PFSK-1 (cell line): Measurements from ENCODE around the gene FAM184B.

Experiments
- FOXP2 ChIP-seq: optimal IDR thresholded peaks from 2 replicates; pipeline ENCODE3; 2011; ENCODE audit warnings: borderline replicate concordance, control low read depth, inconsistent platforms; ENCODE audit not compliant: insufficient read depth; ENCODE audit errors: extremely low read length, extremely low read depth
- POLR2AphosphoS5 ChIP-seq: IDR thresholded peaks from 2 replicates; pipeline ENCODE4 v1.6.1; 2012; ENCODE audit warnings: low read depth, mild to moderate bottlenecking, control low read depth, low read length, moderate library complexity
- SIN3A ChIP-seq: IDR thresholded peaks from 2 replicates; pipeline ENCODE4 v1.6.1; 2012; ENCODE audit warnings: mild to moderate bottlenecking, low read length, moderate library complexity, borderline replicate concordance; ENCODE audit not compliant: insufficient read depth
- TAF1 ChIP-seq: IDR thresholded peaks from 2 replicates; pipeline ENCODE4 v1.6.1; 2012; ENCODE audit warnings: low read length, control low read depth, borderline replicate concordance; ENCODE audit not compliant: insufficient read depth
- TF ChIP-seq, protein P1 (sequence below), 2 experiments: IDR thresholded peaks; 2 replicates each; pipeline versions ENCODE4 v1.6.1 to v1.8.0; 2011 to 2012; ENCODE audit warnings: low read depth in 2 of 2, low read length in 2 of 2, control low read depth in 1 of 2, inconsistent platforms in 1 of 2, mild to moderate bottlenecking in 1 of 2, moderate library complexity in 1 of 2; ENCODE audit not compliant: insufficient read depth in 1 of 2

FAM184B gene

DNA sequence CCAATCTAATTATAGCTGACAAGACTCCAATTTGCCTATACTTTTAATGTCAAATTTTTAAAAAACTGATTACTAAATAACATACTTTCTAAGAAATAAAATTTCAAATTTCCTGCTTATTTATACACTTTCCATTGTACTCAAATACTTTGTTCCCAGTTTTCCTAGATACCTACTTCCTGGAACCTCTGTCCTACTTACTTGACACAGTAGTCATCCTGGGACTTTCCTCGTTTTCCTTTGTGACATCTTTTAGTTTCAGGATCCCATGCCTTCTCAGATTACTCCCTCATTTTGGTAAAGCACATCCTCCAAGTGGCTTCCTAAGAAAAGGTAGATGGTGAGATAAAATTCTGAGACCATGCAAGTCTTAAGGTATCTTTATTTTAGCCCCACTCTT, 13.3 kb upstream of the FAM184B start:
- TF ChIP-seq POLR2AphosphoS5 (no peak), SIN3A (no peak), FOXP2 (no peak), TAF1 (no peak)
- TF ChIP-seq, protein P1, sequence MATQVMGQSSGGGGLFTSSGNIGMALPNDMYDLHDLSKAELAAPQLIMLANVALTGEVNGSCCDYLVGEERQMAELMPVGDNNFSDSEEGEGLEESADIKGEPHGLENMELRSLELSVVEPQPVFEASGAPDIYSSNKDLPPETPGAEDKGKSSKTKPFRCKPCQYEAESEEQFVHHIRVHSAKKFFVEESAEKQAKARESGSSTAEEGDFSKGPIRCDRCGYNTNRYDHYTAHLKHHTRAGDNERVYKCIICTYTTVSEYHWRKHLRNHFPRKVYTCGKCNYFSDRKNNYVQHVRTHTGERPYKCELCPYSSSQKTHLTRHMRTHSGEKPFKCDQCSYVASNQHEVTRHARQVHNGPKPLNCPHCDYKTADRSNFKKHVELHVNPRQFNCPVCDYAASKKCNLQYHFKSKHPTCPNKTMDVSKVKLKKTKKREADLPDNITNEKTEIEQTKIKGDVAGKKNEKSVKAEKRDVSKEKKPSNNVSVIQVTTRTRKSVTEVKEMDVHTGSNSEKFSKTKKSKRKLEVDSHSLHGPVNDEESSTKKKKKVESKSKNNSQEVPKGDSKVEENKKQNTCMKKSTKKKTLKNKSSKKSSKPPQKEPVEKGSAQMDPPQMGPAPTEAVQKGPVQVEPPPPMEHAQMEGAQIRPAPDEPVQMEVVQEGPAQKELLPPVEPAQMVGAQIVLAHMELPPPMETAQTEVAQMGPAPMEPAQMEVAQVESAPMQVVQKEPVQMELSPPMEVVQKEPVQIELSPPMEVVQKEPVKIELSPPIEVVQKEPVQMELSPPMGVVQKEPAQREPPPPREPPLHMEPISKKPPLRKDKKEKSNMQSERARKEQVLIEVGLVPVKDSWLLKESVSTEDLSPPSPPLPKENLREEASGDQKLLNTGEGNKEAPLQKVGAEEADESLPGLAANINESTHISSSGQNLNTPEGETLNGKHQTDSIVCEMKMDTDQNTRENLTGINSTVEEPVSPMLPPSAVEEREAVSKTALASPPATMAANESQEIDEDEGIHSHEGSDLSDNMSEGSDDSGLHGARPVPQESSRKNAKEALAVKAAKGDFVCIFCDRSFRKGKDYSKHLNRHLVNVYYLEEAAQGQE (IDR thresholded peaks at IDR 0.05; ENCODE audit: insufficient read depth in 1 of 2, low read depth in 2 of 2, low read length in 2 of 2) = no peak

DNA sequence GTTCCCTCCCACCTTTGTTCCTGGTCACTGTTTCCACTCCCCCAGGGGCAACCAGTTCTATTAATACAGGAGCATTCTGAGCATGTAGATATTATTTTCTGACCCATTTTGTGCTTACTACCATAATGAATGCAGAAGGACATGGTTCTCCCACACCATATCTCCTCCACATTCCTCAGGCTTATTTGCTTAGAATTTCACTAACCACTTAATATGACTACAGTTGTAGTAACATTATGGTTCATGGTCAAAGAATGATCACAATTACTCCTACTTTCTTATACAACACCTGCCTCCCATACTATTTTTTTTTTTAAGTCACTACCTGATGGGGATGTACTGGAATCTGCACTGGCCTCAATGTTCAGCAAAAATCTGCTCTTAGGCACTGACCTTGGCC, 7.5 kb upstream of the FAM184B start:
- TF ChIP-seq TAF1 (no peak), SIN3A (no peak), FOXP2 (no peak), POLR2AphosphoS5 (no peak)
- TF ChIP-seq, protein P1 (IDR thresholded peaks at IDR 0.05; ENCODE audit: insufficient read depth in 1 of 2, low read depth in 2 of 2, low read length in 2 of 2) = no peak

DNA sequence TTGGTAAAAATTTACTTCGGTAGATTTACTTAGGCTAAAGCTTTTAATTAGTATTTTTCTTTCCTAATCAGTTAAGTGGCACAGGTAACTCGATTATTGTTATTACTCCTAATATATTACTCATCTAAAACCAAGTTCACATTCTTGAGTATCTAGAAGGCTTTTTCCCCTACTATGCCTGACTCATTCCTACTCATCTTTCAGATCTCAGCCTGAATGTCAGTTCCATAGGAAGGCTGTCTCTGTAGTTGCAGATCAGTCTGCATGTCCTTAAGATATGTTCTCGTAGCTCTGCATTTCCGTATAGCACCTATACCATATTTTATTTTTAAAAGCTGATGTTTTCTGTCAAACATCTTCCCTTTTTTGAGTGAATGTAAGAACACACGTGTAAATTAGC, 5.9 kb upstream of the FAM184B start:
- no peak for TF ChIP-seq TAF1
- TF ChIP-seq POLR2AphosphoS5 = no peak
- TF ChIP-seq, protein P1 (IDR thresholded peaks at IDR 0.05; ENCODE audit: insufficient read depth in 1 of 2, low read depth in 2 of 2, low read length in 2 of 2) = no peak
- TF ChIP-seq SIN3A = no peak
- TF ChIP-seq FOXP2 = no peak

DNA sequence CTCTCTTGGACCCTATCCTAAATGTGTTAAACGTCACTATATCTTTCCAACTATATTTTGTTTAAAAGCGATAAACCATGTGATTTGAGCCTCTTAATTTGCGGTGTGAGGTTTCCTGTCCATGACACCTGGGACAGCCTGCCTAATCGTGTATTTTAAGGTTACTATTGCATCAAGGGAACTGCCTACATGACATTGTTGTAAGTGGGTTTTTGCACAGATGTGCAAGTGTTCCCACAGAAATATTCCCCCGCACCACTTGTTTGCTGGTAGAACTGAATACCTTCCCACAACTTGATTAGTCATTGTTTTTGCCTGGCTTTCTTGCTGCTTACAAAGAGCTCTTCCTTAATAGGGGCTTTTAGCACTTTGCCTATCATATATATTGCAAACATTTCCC, 5.1 kb upstream of the FAM184B start:
- no peak for TF ChIP-seq TAF1
- TF ChIP-seq POLR2AphosphoS5 = no peak
- TF ChIP-seq FOXP2 = no peak
- TF ChIP-seq, protein P1 (IDR thresholded peaks at IDR 0.05; ENCODE audit: insufficient read depth in 1 of 2, low read depth in 2 of 2, low read length in 2 of 2) = no peak
- no peak for TF ChIP-seq SIN3A

DNA sequence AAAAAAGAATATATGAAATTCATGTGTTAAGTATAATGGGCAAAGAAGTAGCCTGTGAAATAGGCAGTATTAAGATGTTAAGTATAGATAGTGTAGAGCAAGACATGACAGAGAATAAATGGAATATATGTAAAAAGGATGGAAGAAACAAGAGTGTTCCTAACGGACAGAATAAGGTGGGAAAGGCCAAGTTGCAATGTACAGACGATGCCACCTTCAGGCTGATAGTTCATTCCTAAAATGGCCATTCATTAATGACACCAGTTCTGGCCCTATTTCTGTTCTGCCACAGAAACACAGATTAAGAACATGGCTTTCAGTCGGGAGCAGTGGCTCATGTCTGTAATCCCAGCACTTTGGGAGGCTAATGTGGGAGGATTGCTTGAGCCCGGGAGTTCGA, 4.4 kb upstream of the FAM184B start:
- TF ChIP-seq POLR2AphosphoS5 = no peak
- TF ChIP-seq, protein P1 (IDR thresholded peaks at IDR 0.05; ENCODE audit: insufficient read depth in 1 of 2, low read depth in 2 of 2, low read length in 2 of 2) = no peak
- TF ChIP-seq FOXP2 = no peak
- no peak for TF ChIP-seq TAF1
- no peak for TF ChIP-seq SIN3A
